ENCODE measurements around the gene C2orf68.

GRCh38 chr2:85594715-85595300 lies 17.1 kb downstream of the C2orf68 start:
- TF ChIP-seq RARB (CRISPR knock-in tag; IDR thresholded peaks at IDR 0.05) = no peak
- no peak for TF ChIP-seq ZFP30 (CRISPR knock-in tag; IDR thresholded peaks at IDR 0.05)
- no peak for TF ChIP-seq ESRRG (CRISPR knock-in tag; IDR thresholded peaks at IDR 0.05)
- no peak for TF ChIP-seq CREB5 (CRISPR knock-in tag; IDR thresholded peaks at IDR 0.05; ENCODE audit: low read depth)
- TF ChIP-seq ZNF565 (CRISPR knock-in tag; conservative IDR thresholded peaks at IDR 0.05; ENCODE audit: low read depth) = no peak
- TF ChIP-seq ARNTL (CRISPR knock-in tag; IDR thresholded peaks at IDR 0.05; ENCODE audit: borderline replicate concordance, low read depth) = no peak
- TF ChIP-seq CSRNP3 (CRISPR knock-in tag; IDR thresholded peaks at IDR 0.05) = no peak
- TF ChIP-seq GLIS3 (CRISPR knock-in tag; IDR thresholded peaks at IDR 0.05) = no peak
- TF ChIP-seq ZC3H10 (CRISPR knock-in tag; IDR thresholded peaks at IDR 0.05) = no peak
- no peak for TF ChIP-seq TCF4 (CRISPR knock-in tag; IDR thresholded peaks at IDR 0.05; ENCODE audit: borderline replicate concordance)
- TF ChIP-seq TSHZ2 (CRISPR knock-in tag; IDR thresholded peaks at IDR 0.05) = no peak
- TF ChIP-seq ZNF70 (CRISPR knock-in tag; IDR thresholded peaks at IDR 0.05) = no peak
- no peak for TF ChIP-seq OSR1 (CRISPR knock-in tag; IDR thresholded peaks at IDR 0.05)

Measured in SK-N-SH treated with all-trans-retinoic acid at 6 μM for 48 hours (cell line).